Mesothelial cell of epicardium (in vitro differentiated cells): ENCODE data around the gene TNFSF18. TPM values are rescaled to one million over a fixed set of nuclear protein-coding genes. Genes with fewer than 3 reads are reported as not detected.

ENCODE experiments used
- DNase-seq, 2 experiments: peaks; one replicate each; pipeline ENCODE4 v3.0.0; 2021; ENCODE audit warnings: low spot score in 2 of 2; ENCODE audit not compliant: unreplicated experiment in 2 of 2
- H3K27ac Mint-ChIP-seq: 2 replicates; pipeline ENCODE4 v1.8.0; 2021; ENCODE audit warnings: mixed read lengths
- H3K27me3 Mint-ChIP-seq: 2 replicates; pipeline ENCODE4 v1.8.0; 2021; ENCODE audit warnings: low read depth, mixed read lengths
- H3K36me3 Mint-ChIP-seq: 2 replicates; pipeline ENCODE4 v1.8.0; 2021; ENCODE audit warnings: mixed read lengths
- H3K4me1 Mint-ChIP-seq: 2 replicates; pipeline ENCODE4 v1.8.0; 2021; ENCODE audit warnings: mixed read lengths
- H3K4me3 Mint-ChIP-seq: 2 replicates; pipeline ENCODE4 v1.8.0; 2021; ENCODE audit warnings: mild to moderate bottlenecking, moderate library complexity, mixed read lengths
- H3K9me3 Mint-ChIP-seq: 2 replicates; pipeline ENCODE4 v1.8.0; 2021; ENCODE audit warnings: mixed read lengths
- total RNA-seq: library from RNA; stranded (reverse); gene quantifications from 3 replicates; pipeline ENCODE4 v1.2.1, GENCODE V29; 2021
- TF ChIP-seq, protein P1 (sequence below): fragments of 200-600 bp; sonication (generic); IDR thresholded peaks from one replicate; pipeline ENCODE4 v1.5.0; 2021; ENCODE audit warnings: antibody characterized with exemption; ENCODE audit not compliant: unreplicated experiment

TNFSF18 gene
- total RNA-seq, 1 donor from 2014 or later, result 3.7 TPM

DNA sequence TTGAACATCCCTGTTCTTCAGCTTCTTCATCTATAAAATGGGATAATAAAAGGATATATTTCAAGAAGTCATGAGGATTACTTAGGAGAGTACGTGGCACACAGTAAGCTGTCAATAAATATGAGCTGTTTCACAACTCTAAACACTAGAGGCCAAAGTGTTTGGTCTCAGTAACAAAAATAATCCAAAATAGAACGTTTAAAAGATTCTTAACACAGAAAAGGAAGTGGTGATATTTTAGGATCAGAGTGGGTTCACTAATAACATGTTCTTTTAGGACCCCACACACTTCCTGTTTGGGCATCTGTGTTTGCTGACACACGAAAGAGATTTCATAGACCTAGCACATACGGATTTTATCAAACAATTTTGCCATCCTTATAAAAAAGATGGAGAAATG, 32.9 kb downstream of the TNFSF18 start:
- H3K4me3 Mint-ChIP-seq, result no peak overlapping the region
- H3K9me3 Mint-ChIP-seq, result peaks cover 20% of the 10 kb centered on the region
- H3K27ac Mint-ChIP-seq, result peak overlapping the region; percentile 47
- H3K4me1 Mint-ChIP-seq, result peaks cover 33% of the 10 kb centered on the region
- DNase-seq, result no peak
- no peaks in the 10 kb centered on the region for H3K27me3 Mint-ChIP-seq
- no peaks in the 10 kb centered on the region for H3K36me3 Mint-ChIP-seq
- TF ChIP-seq, protein P1, sequence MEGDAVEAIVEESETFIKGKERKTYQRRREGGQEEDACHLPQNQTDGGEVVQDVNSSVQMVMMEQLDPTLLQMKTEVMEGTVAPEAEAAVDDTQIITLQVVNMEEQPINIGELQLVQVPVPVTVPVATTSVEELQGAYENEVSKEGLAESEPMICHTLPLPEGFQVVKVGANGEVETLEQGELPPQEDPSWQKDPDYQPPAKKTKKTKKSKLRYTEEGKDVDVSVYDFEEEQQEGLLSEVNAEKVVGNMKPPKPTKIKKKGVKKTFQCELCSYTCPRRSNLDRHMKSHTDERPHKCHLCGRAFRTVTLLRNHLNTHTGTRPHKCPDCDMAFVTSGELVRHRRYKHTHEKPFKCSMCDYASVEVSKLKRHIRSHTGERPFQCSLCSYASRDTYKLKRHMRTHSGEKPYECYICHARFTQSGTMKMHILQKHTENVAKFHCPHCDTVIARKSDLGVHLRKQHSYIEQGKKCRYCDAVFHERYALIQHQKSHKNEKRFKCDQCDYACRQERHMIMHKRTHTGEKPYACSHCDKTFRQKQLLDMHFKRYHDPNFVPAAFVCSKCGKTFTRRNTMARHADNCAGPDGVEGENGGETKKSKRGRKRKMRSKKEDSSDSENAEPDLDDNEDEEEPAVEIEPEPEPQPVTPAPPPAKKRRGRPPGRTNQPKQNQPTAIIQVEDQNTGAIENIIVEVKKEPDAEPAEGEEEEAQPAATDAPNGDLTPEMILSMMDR, result no peak

- Mint-ChIP-seq H3K36me3 (no peaks in the 10 kb centered on the region), H3K9me3 (peaks cover 17% of the 10 kb centered on the region), H3K27me3 (no peaks in the 10 kb centered on the region), H3K4me1 (peaks cover 44% of the 10 kb centered on the region), H3K4me3 (no peak overlapping the region), H3K27ac (peak overlapping the region; percentile 55)
- TF ChIP-seq, protein P1, result no peak
- DNase-seq, result no peak
Measured at GRCh38 chr1:173016419-173016818, 34.3 kb downstream of the TNFSF18 start.

GRCh38 chr1:173015629-173016028, 35.1 kb downstream of the TNFSF18 start:
- H3K4me3 Mint-ChIP-seq, result no peak overlapping the region
- H3K4me1 Mint-ChIP-seq, result peaks cover 49% of the 10 kb centered on the region

DNA sequence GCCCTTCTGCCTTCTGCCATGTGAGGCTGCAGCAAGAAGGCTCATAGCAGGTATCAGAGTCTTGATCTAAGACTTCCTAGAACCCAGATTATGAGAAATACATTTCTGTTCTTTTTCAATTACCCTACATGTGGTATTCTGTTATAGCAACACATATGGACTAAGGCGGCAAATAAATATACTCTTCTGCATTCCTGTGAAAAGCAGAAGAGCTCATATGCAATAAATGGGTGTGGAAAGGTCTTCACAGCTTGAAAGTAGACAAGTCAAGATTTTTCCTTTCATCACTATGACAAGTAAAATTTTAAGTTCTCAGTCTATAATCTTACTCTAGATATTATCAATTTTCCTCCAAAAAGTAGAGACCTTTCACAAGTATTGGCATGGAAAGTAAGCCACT, 36.6 kb downstream of the TNFSF18 start:
- Mint-ChIP-seq H3K9me3 (peaks cover 8% of the 10 kb centered on the region), H3K4me3 (no peak overlapping the region)

More at GRCh38 chr1:173015629-173016028, 35.1 kb downstream of the TNFSF18 start:
- H3K27ac Mint-ChIP-seq, result peak overlapping the region; percentile 55
- TF ChIP-seq, protein P1, result no peak
- no peaks in the 10 kb centered on the region for H3K27me3 Mint-ChIP-seq
- no peak for DNase-seq
- H3K36me3 Mint-ChIP-seq, result no peaks in the 10 kb centered on the region
- peaks cover 9% of the 10 kb centered on the region for H3K9me3 Mint-ChIP-seq

GRCh38 chr1:173012126-173012525, 38.6 kb downstream of the TNFSF18 start:
- Mint-ChIP-seq H3K9me3 (peaks cover 26% of the 10 kb centered on the region), H3K4me3 (no peak overlapping the region), H3K4me1 (peaks cover 49% of the 10 kb centered on the region), H3K36me3 (peaks cover 2% of the 10 kb centered on the region), H3K27ac (no peak overlapping the region), H3K27me3 (no peaks in the 10 kb centered on the region)
- TF ChIP-seq, protein P1, result no peak
- DNase-seq, result no peak

More for the DNA sequence above, 36.6 kb downstream of the TNFSF18 start:
- peaks cover 51% of the 10 kb centered on the region for H3K4me1 Mint-ChIP-seq
- no peaks in the 10 kb centered on the region for H3K27me3 Mint-ChIP-seq
- H3K36me3 Mint-ChIP-seq, result no peaks in the 10 kb centered on the region
- DNase-seq, result no peak
- TF ChIP-seq, protein P1, result no peak
- no peak overlapping the region for H3K27ac Mint-ChIP-seq

DNA sequence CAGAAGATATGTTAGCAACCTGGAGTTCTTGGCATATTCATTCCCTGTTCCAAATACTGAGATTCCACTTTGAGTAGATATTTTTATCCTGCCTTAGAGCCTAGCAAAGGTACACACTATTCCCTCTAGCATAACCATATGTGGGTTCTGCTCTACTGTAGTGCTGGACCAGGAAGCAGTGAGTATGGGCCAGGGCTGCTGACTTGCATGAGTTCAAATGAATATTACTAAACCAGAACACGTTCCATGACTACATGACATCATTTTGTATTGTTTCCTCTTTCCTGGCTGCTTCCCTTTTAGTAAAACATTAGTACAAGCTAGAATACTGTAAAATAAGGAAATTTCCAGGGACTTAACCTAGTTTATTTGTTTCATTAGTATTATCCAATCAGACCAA, 41.1 kb downstream of the TNFSF18 start:
- TF ChIP-seq, protein P1, result no peak
- Mint-ChIP-seq H3K27me3 (no peaks in the 10 kb centered on the region), H3K36me3 (peaks cover 6% of the 10 kb centered on the region), H3K4me3 (no peak overlapping the region), H3K9me3 (peaks cover 38% of the 10 kb centered on the region), H3K27ac (no peak overlapping the region), H3K4me1 (peaks cover 30% of the 10 kb centered on the region)
- no peak for DNase-seq
